Islet of Langerhans (tissue), 1 donor: ENCODE results near the gene FNDC5.

Experiments
- FAIRE-seq: peaks from one replicate; lab custom pipeline; 2011; peaks lifted over from hg19 to GRCh38; lab: Jason Lieb, UNC

The FNDC5 gene

GRCh38 chr1:32813941-32814739, 56.6 kb downstream of the FNDC5 start:
- no peak for FAIRE-seq
